GM12878 (cell line): Measurements from ENCODE around the gene LYRM4. TPM values are rescaled to one million over a fixed set of nuclear protein-coding genes. Genes with fewer than 3 reads are reported as not detected.

Experiments used
- CHD1 ChIP-seq: IDR thresholded peaks from 2 replicates; pipeline ENCODE4 v1.6.1; 2012; ENCODE audit warnings: low read depth, low read length, improper control_type of control experiment
- CTCF ChIP-seq, 3 experiments: IDR thresholded peaks in 2 of 3; conservative IDR thresholded peaks in 1 of 3; 2 replicates each; pipeline ENCODE4 v1.5.1; 2011; ENCODE audit warnings: low read depth in 3 of 3, low read length in 3 of 3, mild to moderate bottlenecking in 3 of 3, control low read depth in 2 of 3, moderate library complexity in 2 of 3, inconsistent platforms in 1 of 3, mixed read lengths in 1 of 3; ENCODE audit not compliant: control insufficient read depth in 2 of 3, insufficient read depth in 1 of 3; ENCODE audit errors: extremely low read depth in 1 of 3
- EP300 ChIP-seq, 2 experiments: fragments of 150-350 bp in 1 of 2; IDR thresholded peaks; 2 replicates each; pipeline ENCODE4 v1.6.1; 2011 to 2012; ENCODE audit warnings: low read depth in 2 of 2, low read length in 2 of 2, borderline replicate concordance in 1 of 2, improper control_type of control experiment in 1 of 2, inconsistent platforms in 1 of 2; ENCODE audit not compliant: control insufficient read depth in 1 of 2
- HCFC1 ChIP-seq: fragments of 150-350 bp; IDR thresholded peaks from 2 replicates; pipeline ENCODE4 v1.6.1; 2014; ENCODE audit warnings: low read length
- HDAC2 ChIP-seq: fragments of 200-600 bp; sonication (generic); IDR thresholded peaks from 2 replicates; pipeline ENCODE4 v1.6.1; 2017
- JUND ChIP-seq: IDR thresholded peaks from 2 replicates; pipeline ENCODE4 v1.6.1; 2012; ENCODE audit warnings: low read depth, mild to moderate bottlenecking, low read length, improper control_type of control experiment, moderate library complexity
- KAT2A ChIP-seq: conservative IDR thresholded peaks from 2 replicates; pipeline ENCODE4 v1.6.1; 2011; ENCODE audit warnings: low read depth, low read length; ENCODE audit not compliant: control insufficient read depth
- KDM1A ChIP-seq: fragments of 200-600 bp; sonication (generic); IDR thresholded peaks from 2 replicates; pipeline ENCODE4 v1.6.1; 2016; ENCODE audit warnings: borderline replicate concordance
- MAX ChIP-seq: IDR thresholded peaks from 2 replicates; pipeline ENCODE4 v1.6.1; 2012; ENCODE audit warnings: low read depth, low read length, improper control_type of control experiment
- NR2C1 ChIP-seq: fragments of 450-650 bp; IDR thresholded peaks from 2 replicates; pipeline ENCODE4 v1.6.1; 2017; ENCODE audit warnings: antibody characterized with exemption, mild to moderate bottlenecking, moderate library complexity
- NR2C2 ChIP-seq: IDR thresholded peaks from 2 replicates; pipeline ENCODE4 v1.6.1; 2011; ENCODE audit warnings: borderline replicate concordance, low read depth; ENCODE audit not compliant: control insufficient read depth, insufficient read length
- PBX3 ChIP-seq: IDR thresholded peaks from 2 replicates; pipeline ENCODE4 v1.6.1; 2011; ENCODE audit warnings: mild to moderate bottlenecking, low read depth, low read length, moderate library complexity; ENCODE audit not compliant: insufficient replicate concordance
- RFX5 ChIP-seq: IDR thresholded peaks from 2 replicates; pipeline ENCODE4 v1.6.1; 2011; ENCODE audit warnings: low read depth, low read length, improper control_type of control experiment
- SMAD1 ChIP-seq: fragments of 450-650 bp; IDR thresholded peaks from 2 replicates; pipeline ENCODE4 v1.6.1; 2018; ENCODE audit warnings: mild to moderate bottlenecking, low read depth; ENCODE audit not compliant: partially characterized antibody
- SUZ12 ChIP-seq: fragments of 200-600 bp; sonication (generic); IDR thresholded peaks from one replicate; pipeline ENCODE4 v1.6.1; 2018; ENCODE audit warnings: antibody characterized with exemption, mild to moderate bottlenecking; ENCODE audit not compliant: unreplicated experiment
- USF2 ChIP-seq: IDR thresholded peaks from 2 replicates; pipeline ENCODE4 v1.6.1; 2011; ENCODE audit warnings: low read depth, low read length, improper control_type of control experiment, borderline replicate concordance
- YBX1 ChIP-seq: fragments of 450-650 bp; IDR thresholded peaks from 2 replicates; pipeline ENCODE4 v1.6.1; 2016; ENCODE audit warnings: antibody characterized with exemption
- ZNF217 ChIP-seq: fragments of 450-650 bp; IDR thresholded peaks from 2 replicates; pipeline ENCODE4 v1.6.1; 2017; ENCODE audit warnings: antibody characterized with exemption, mild to moderate bottlenecking
- ZNF274 ChIP-seq: IDR thresholded peaks from one replicate; pipeline ENCODE4 v1.8.0; 2011; ENCODE audit not compliant: insufficient read length, insufficient read depth
- ZNF687 ChIP-seq: fragments of 450-650 bp; IDR thresholded peaks from 2 replicates; pipeline ENCODE4 v1.6.1; 2017; ENCODE audit warnings: mild to moderate bottlenecking, moderate library complexity
- ZZZ3 ChIP-seq: IDR thresholded peaks from 2 replicates; pipeline ENCODE4 v1.6.1; 2011; ENCODE audit warnings: low read depth; ENCODE audit not compliant: control insufficient read depth, insufficient read length
- polyA plus RNA-seq, 11 experiments: library from polyadenylated mRNA; depleted of rRNA in 4 of 11; unstranded in 6 of 11; stranded (reverse) in 5 of 11; fragments of >200 nt; fragmentation: Nextera tagmentation in 4 of 11; fragmentation: Illumina TruSeq in 1 of 11; extraction: Ambion mirVana in 4 of 11; extraction: Trizol in 1 of 11; gene quantifications; 1 replicate in 1 of 11; 2 replicates in 10 of 11; pipeline versions ENCODE4 v1.2.1 to v1.2.3, GENCODE V29; 2011 to 2016; ENCODE audit warnings: inconsistent platforms in 2 of 11, missing spikeins in 2 of 11, low read depth in 1 of 11
- total RNA-seq, 4 experiments: library from RNA; depleted of rRNA in 3 of 4; stranded (reverse); fragments of >200 nt in 3 of 4; fragmentation: Illumina TruSeq in 1 of 4; extraction: Trizol in 1 of 4; gene quantifications; 2 replicates each; pipeline versions ENCODE4 v1.2.1 to v1.2.3, GENCODE V29; 2013 to 2021

LYRM4 gene
- total and polyA plus RNA-seq, 10 of the 15 experiments (the other 5 are each of a cell fraction or from before 2014, with no cell fraction given): 32.7 to 66.8 (median 44.0) TPM

GRCh38 chr6:5260661-5261544 is at the start of gene LYRM4, which contains the start of gene FARS2 (continued):
- TF ChIP-seq CTCF (IDR thresholded peaks at IDR 0.05 in 2 of 3, conservative IDR thresholded peaks at IDR 0.05 in 1 of 3; ENCODE audit: control insufficient read depth in 2 of 3, extremely low read depth in 1 of 3, insufficient read depth in 1 of 3, low read depth in 3 of 3, low read length in 3 of 3) (peak in 2 of 3 experiments; percentile 11 to 18; a peak in 2 of 6 replicates), HCFC1 (peak; percentile 83), EP300 (IDR thresholded peaks at IDR 0.05; ENCODE audit: borderline replicate concordance in 1 of 2, control insufficient read depth in 1 of 2, low read depth in 2 of 2, low read length in 2 of 2) (no peak), CHD1 (no peak), NR2C1 (peak; percentile 65), HDAC2 (no peak), SMAD1 (no peak), PBX3 (no peak), NR2C2 (no peak), ZNF687 (no peak), JUND (no peak), ZNF217 (no peak), MAX (peak; percentile 91), RFX5 (no peak), KAT2A (no peak), ZNF274 (no peak), SUZ12 (no peak), ZZZ3 (no peak), USF2 (no peak), KDM1A (no peak), YBX1 (no peak)
